ENCODE data around the gene MGAT4B. TPM values are rescaled to one million over a fixed set of nuclear protein-coding genes. Genes with fewer than 3 reads are reported as not detected.

MGAT4B gene
- polyA plus RNA-seq, 3 donors = 12.4 to 151 (median 14.3) TPM

DNA sequence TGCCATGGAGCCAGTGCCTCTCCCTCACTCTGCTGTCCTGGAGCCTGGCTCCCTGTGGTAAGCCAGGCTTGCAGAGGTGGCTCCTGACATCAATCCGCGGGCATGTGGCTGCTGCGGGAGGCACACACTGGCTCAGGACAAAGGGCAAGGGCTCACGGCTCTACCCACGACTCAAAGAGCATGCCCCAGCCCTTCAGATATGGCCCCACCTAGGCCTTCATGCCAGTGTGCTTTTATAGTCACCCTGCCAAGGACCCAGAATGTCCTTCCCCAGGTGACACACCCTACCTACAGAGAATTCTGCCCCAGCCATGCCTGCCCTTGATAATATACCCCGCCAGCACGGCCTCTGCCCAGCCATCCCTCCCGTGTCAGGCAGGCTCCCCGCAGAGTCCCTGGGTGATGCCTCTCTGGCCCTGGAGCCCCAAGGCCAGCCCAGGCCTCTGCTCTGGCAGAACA is 1.6 kb downstream of the MGAT4B start:
- peak overlapping the region; percentile 71 for H3K9ac ChIP-seq (ENCODE audit: insufficient read depth, low read length, poor library complexity, severe bottlenecking)
- H2AFZ ChIP-seq (ENCODE audit: insufficient read depth, low read depth, low read length, poor library complexity, severe bottlenecking) = no peak overlapping the region
- peak overlapping the region; percentile 87 for H3K4me2 ChIP-seq (replicated peaks; ENCODE audit: extremely low read depth, low read length, poor library complexity, severe bottlenecking)
- H3K9me3 ChIP-seq (replicated peaks in 1 of 2; ENCODE audit: control insufficient read depth in 1 of 2, insufficient read depth in 1 of 2, low read length in 2 of 2) = no peaks in the 10 kb centered on the region
- peaks cover 41 to 53% of the 10 kb centered on the region in 2 donors for H3K4me1 ChIP-seq (ENCODE audit: control insufficient read depth in 1 of 2, insufficient read depth in 2 of 2, low read length in 2 of 2)
- peaks cover 10 to 13% of the 10 kb centered on the region in 2 donors for H3K36me3 ChIP-seq (replicated peaks in 1 of 2; ENCODE audit: control insufficient read depth in 1 of 2, insufficient read depth in 2 of 2, low read length in 2 of 2)
- peaks cover 0 to 2% (median 0%) of the 10 kb centered on the region in 3 donors for H3K27me3 Mint-ChIP-seq (ENCODE audit: low read depth in 3 of 3)
- peaks cover 12 to 19% of the 10 kb centered on the region in 2 donors for H3K36me3 Mint-ChIP-seq
- H3K79me2 ChIP-seq (ENCODE audit: insufficient read depth, low read length) = peaks cover 45% of the 10 kb centered on the region
- intact Hi-C loops (cut with micrococcal nuclease) = loop anchor here (1.0 to 2.0 kb wide), 2 partner anchors 16 to 100 kb away; partner anchors contain the start of gene SQSTM1 (in 1 of the 2)
- H4K20me1 ChIP-seq (ENCODE audit: insufficient read depth, low read length) = peaks cover 58% of the 10 kb centered on the region
- no peaks in the 10 kb centered on the region for H3K27me3 ChIP-seq (ENCODE audit: control insufficient read depth in 2 of 2, insufficient read depth in 2 of 2, low read length in 2 of 2)
- H3K4me3 Mint-ChIP-seq = peak overlapping the region; percentile 88 to 91
- TF ChIP-seq, protein P1, sequence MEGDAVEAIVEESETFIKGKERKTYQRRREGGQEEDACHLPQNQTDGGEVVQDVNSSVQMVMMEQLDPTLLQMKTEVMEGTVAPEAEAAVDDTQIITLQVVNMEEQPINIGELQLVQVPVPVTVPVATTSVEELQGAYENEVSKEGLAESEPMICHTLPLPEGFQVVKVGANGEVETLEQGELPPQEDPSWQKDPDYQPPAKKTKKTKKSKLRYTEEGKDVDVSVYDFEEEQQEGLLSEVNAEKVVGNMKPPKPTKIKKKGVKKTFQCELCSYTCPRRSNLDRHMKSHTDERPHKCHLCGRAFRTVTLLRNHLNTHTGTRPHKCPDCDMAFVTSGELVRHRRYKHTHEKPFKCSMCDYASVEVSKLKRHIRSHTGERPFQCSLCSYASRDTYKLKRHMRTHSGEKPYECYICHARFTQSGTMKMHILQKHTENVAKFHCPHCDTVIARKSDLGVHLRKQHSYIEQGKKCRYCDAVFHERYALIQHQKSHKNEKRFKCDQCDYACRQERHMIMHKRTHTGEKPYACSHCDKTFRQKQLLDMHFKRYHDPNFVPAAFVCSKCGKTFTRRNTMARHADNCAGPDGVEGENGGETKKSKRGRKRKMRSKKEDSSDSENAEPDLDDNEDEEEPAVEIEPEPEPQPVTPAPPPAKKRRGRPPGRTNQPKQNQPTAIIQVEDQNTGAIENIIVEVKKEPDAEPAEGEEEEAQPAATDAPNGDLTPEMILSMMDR (IDR thresholded peaks at IDR 0.05) = no peak
- H3K27ac ChIP-seq (ENCODE audit: low read depth in 1 of 2, low read length in 2 of 2) = peak overlapping the region in 1 of 2 donors; percentile 77
- H3K4me3 ChIP-seq (replicated peaks in 1 of 3; ENCODE audit: low read depth in 2 of 3, low read length in 3 of 3) = peak overlapping the region; percentile 39 to 80 (median 59)
- no peak for DNase-seq
- H3K4me1 Mint-ChIP-seq = peaks cover 36% of the 10 kb centered on the region
- 74% methylated on average over 8 of the region's 9 CpGs for WGBS (ENCODE audit: insufficient coverage)
- H3K9me3 Mint-ChIP-seq = no peaks in the 10 kb centered on the region
- H3K27ac Mint-ChIP-seq = peak overlapping the region in 6 of 7 donors; percentile 10 to 86 (median 70)

DNA sequence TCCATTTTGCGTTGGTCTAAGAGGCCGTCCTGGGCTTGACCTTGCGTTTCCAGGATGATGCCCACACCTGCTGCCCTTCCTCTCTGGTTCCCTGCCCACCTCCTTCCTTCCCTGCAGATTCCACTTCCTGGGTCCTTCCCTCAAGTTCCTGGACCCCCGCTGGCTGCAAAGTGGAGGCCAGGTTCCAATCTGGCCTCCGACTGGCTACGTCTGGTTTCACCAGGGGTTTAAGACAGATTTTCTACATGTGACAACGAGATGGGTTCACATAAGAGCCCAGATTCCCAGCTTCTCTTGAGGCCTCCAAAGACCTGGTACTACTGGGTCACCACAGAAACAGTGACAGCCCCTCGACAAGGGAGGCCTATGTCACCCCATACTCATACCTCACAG is 2.1 kb downstream of the MGAT4B start:
- peak overlapping the region in 5 of 7 donors; percentile 41 to 86 (median 76) for H3K27ac Mint-ChIP-seq
- Histone ChIP-seq H3K4me3 (replicated peaks in 1 of 3; ENCODE audit: low read depth in 2 of 3, low read length in 3 of 3) (peak overlapping the region in 1 of 3 experiments; percentile 80), H3K79me2 (ENCODE audit: insufficient read depth, low read length) (peaks cover 45% of the 10 kb centered on the region), H3K27ac (ENCODE audit: low read depth in 1 of 2, low read length in 2 of 2) (peak overlapping the region; percentile 14 to 33), H3K9ac (ENCODE audit: insufficient read depth, low read length, poor library complexity, severe bottlenecking) (peak overlapping the region; percentile 71), H3K4me2 (replicated peaks; ENCODE audit: extremely low read depth, low read length, poor library complexity, severe bottlenecking) (peak overlapping the region; percentile 87), H4K20me1 (ENCODE audit: insufficient read depth, low read length) (peaks cover 63% of the 10 kb centered on the region), H2AFZ (ENCODE audit: insufficient read depth, low read depth, low read length, poor library complexity, severe bottlenecking) (no peak overlapping the region), H3K4me1 (ENCODE audit: control insufficient read depth in 1 of 2, insufficient read depth in 2 of 2, low read length in 2 of 2) (peaks cover 41 to 53% of the 10 kb centered on the region in 2 donors), H3K36me3 (replicated peaks in 1 of 2; ENCODE audit: control insufficient read depth in 1 of 2, insufficient read depth in 2 of 2, low read length in 2 of 2) (peaks cover 15 to 18% of the 10 kb centered on the region in 2 donors), H3K9me3 (replicated peaks in 1 of 2; ENCODE audit: control insufficient read depth in 1 of 2, insufficient read depth in 1 of 2, low read length in 2 of 2) (no peaks in the 10 kb centered on the region), H3K27me3 (ENCODE audit: control insufficient read depth in 2 of 2, insufficient read depth in 2 of 2, low read length in 2 of 2) (no peaks in the 10 kb centered on the region)
- H3K4me3 Mint-ChIP-seq = peak overlapping the region; percentile 88 to 91
- intact Hi-C loops (cut with micrococcal nuclease) = loop anchor here (2.0 to 5.0 kb wide), 3 partner anchors 16 to 103 kb away; partner anchors contain the start of genes SQSTM1 (in 1 of the 2) and TBC1D9B (in 1 of the 2)
- no peaks in the 10 kb centered on the region for H3K9me3 Mint-ChIP-seq
- peaks cover 36% of the 10 kb centered on the region for H3K4me1 Mint-ChIP-seq
- peaks cover 18 to 24% of the 10 kb centered on the region in 2 donors for H3K36me3 Mint-ChIP-seq
- WGBS (ENCODE audit: insufficient coverage) = 65% methylated on average over 8 of the region's 8 CpGs
- TF ChIP-seq, protein P1 (IDR thresholded peaks at IDR 0.05) = no peak
- peaks cover 0 to 2% (median 0%) of the 10 kb centered on the region in 3 donors for H3K27me3 Mint-ChIP-seq (ENCODE audit: low read depth in 3 of 3)
- DNase-seq = no peak
